ENCODE data around the gene GPHA2.
A peak's percentile ranks its signal among the peaks of the same experiment; 100 is the strongest.

Gene GPHA2

DNA sequence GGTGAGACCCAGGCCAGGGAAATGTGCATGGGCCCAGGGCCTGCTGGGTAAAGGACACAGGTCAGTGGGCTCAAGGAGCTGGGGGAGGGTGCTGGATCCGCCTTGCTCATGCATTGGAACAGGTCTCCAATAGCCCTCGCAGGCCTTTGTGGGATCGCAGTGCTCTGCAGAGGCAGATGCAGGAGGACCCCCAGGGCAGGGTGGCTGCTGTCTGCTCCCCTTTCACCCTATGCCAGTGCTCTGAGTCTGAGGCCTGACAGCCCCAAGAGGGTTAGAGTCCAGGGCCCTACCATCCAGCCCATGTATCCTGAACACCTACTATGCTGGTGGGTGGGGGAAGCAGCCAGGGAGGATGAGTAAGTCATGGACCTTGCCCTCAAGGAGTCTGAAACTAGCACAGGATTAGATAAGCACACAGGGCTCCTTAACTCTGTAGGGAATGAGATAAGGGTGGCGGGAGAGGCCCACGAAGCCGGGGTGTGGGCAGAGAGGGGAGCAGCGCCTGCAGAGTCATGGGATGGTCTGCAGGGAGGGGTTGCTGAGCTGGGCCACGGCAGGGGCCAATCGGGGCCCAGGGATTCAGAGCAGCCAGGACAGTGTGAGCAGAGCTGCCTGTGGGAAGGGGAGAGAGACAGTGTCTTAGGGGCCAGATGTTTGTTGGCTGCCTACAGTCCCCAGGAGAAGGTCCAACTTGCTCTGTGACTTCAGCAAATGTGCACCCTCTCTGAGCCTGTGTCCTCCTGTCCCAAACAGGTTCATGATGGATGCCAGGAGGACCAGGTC is 46.8 kb downstream of the GPHA2 start:
- no peak for DNase-seq

DNA sequence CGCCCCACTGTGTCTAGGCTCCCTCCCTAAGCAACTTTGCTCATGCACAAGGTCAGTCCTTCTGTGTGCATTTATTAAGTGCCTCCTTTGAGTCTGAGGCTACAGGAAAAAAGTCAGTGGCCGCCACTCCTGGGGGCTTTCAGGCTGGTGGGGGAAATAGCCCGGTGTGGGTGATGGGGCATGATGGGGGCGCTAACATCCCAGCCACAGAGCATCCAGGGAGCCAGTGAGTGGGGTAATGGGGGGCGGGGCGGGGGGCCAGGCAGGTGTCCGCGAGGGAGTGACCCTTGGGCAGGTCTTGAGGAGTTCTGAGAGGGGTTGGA is 47.3 kb downstream of the GPHA2 start:
- no peak for DNase-seq

DNA sequence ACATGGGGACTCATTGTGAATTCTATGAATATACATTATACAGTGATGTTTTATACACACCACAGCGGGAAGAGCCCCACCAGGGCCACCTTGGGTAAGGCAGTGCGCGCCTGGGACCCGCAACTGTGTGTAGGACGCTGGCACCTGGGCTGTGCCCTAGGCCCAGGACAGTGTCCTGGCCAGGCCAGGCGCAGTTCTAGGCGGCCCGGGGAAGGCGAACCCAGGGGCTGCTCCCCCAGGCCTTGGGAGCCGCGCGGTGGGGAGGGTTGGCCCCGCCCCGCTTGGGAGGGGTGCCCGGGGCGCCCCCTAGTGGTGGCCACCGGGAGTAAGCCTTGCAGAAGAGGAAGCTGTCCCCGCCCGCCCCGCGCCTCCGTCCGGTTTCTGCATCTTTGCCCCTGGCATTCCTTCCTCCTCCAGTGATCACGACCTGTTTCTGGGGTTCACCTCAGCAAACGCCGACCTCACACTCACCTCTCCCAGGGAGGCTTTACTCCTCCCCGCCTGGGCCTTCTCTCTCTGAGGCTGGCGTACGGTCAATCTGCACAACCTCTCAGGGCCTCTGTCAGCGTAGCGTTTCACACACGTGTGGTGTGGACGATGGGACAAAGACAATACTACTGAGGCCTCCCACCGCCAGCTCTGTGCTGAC is 47.8 kb downstream of the GPHA2 start:
- DNase-seq: peak; percentile 14 to 18

DNA sequence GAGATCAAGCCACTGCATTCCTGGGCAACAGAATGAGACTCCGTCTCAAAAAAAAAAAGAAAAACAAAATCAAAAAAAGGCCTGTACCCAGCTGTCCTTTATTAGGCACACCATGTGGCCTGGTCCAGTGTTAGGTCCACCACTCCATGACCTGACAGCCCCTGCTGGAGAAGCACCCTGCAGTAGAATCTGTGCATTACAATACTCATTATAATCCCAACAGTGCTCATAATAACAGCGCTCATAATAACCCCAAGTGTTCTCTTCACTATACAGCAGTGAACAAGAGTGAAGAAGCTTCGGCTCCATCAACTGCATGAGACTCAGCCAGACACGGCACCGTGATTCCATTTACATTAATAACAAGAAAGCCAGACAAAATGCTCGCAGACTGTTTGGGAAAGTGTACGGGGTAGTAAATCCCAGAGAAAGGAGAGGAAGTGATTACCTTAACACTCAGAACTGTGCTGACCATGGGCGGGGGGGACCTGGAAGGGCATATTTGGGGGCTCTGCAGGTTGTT is 48.4 kb downstream of the GPHA2 start:
- DNase-seq: no peak

DNA sequence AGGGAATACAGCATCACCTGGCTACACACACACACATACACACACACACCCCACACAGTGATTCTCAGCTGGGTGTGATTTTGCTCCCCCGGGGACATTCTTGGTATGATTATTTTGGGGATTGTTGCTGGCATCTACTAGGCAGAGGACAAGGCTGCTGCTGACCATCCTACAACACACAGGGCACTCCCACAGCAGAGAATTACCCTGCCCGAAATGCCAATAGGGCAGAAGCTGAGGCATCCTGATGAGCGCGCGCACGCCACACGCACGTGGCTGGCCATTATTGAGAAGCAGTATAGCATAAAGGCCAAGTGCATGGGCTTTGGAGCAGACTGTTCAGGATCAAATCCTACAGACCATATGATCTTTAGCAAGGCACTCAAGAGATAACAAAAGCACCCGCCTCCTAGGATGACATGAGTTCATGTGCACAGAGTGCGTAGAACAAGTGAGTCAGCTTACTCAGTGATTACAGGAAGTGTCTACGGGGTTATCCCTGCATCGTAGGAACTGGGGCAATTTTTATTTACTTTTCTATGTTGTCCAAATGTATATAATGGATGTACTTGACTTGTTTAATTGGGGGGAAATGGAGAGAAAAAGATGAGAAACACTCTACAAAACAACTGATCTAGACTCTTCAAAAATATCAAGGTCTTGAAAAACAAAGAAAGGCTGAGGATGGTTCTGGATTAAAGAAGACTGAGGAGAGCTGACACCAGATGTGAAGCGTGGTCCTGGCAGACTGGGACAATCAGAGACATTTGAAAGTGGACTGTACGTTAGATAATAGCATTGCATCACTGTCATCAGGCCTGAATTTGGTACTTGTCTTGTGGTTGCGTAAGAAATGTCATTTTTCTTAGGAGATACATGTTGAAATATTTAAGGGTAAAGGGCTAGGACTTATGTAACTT is 50.1 kb downstream of the GPHA2 start:
- no peak for DNase-seq

Data from NCI-H187 (cell line).